ENCODE measurements around the gene ANKRD12.

ANKRD12 gene

GRCh38 chr18:9173770-9174233 is 37.2 kb downstream of the ANKRD12 start:
- in situ Hi-C loops (cut with MboI; ENCODE audit: low sequenced_read_pairs, unreplicated experiment), result no loop called here
- DNase-seq (ENCODE audit: low spot score), result no peak
- TF ChIP-seq CTCF (IDR thresholded peaks at IDR 0.05; ENCODE audit: borderline replicate concordance, control extremely low read depth, extremely low read depth, insufficient read depth, missing control alignments), result no peak

- in situ Hi-C loops (cut with MboI; ENCODE audit: low sequenced_read_pairs, unreplicated experiment), result no loop called here
- DNase-seq (ENCODE audit: low spot score), result no peak
- TF ChIP-seq CTCF (IDR thresholded peaks at IDR 0.05; ENCODE audit: borderline replicate concordance, control extremely low read depth, extremely low read depth, insufficient read depth, missing control alignments), result no peak
These were observed 37.7 kb downstream of the ANKRD12 start for GRCh38 chr18:9174302-9174701.

- no peak for DNase-seq (ENCODE audit: low spot score)
- no peak for TF ChIP-seq CTCF (IDR thresholded peaks at IDR 0.05; ENCODE audit: borderline replicate concordance, control extremely low read depth, extremely low read depth, insufficient read depth, missing control alignments)
- in situ Hi-C loops (cut with MboI; ENCODE audit: low sequenced_read_pairs, unreplicated experiment), result no loop called here
These were observed 38.5 kb downstream of the ANKRD12 start for GRCh38 chr18:9175115-9175514.

- in situ Hi-C loops (cut with MboI; ENCODE audit: low sequenced_read_pairs, unreplicated experiment), result no loop called here
- DNase-seq (ENCODE audit: low spot score), result no peak
- no peak for TF ChIP-seq CTCF (IDR thresholded peaks at IDR 0.05; ENCODE audit: borderline replicate concordance, control extremely low read depth, extremely low read depth, insufficient read depth, missing control alignments)
These were observed 40.5 kb downstream of the ANKRD12 start for GRCh38 chr18:9177031-9177430.

- no peak for DNase-seq (ENCODE audit: low spot score)
- no peak for TF ChIP-seq CTCF (IDR thresholded peaks at IDR 0.05; ENCODE audit: borderline replicate concordance, control extremely low read depth, extremely low read depth, insufficient read depth, missing control alignments)
- in situ Hi-C loops (cut with MboI; ENCODE audit: low sequenced_read_pairs, unreplicated experiment), result no loop called here
These were observed 40.9 kb downstream of the ANKRD12 start for GRCh38 chr18:9177466-9177865.

GRCh38 chr18:9178557-9178956 is 42.0 kb downstream of the ANKRD12 start:
- in situ Hi-C loops (cut with MboI; ENCODE audit: low sequenced_read_pairs, unreplicated experiment), result no loop called here
- DNase-seq (ENCODE audit: low spot score), result no peak
- no peak for TF ChIP-seq CTCF (IDR thresholded peaks at IDR 0.05; ENCODE audit: borderline replicate concordance, control extremely low read depth, extremely low read depth, insufficient read depth, missing control alignments)

GRCh38 chr18:9181275-9181674 is 44.7 kb downstream of the ANKRD12 start:
- no peak for TF ChIP-seq CTCF (IDR thresholded peaks at IDR 0.05; ENCODE audit: borderline replicate concordance, control extremely low read depth, extremely low read depth, insufficient read depth, missing control alignments)
- no peak for DNase-seq (ENCODE audit: low spot score)
- in situ Hi-C loops (cut with MboI; ENCODE audit: low sequenced_read_pairs, unreplicated experiment), result no loop called here

Data from GM13976 (cell line).